ENCODE measurements around the gene ATOH7. TPM values are rescaled to one million over a fixed set of nuclear protein-coding genes. Genes with fewer than 3 reads are reported as not detected.
A peak's percentile ranks its signal among the peaks of the same experiment; 100 is the strongest.

Gene ATOH7
- polyA plus RNA-seq, 3 donors, result not detected

- peak overlapping the region; percentile 83 to 91 for H3K4me3 Mint-ChIP-seq
- Histone ChIP-seq H4K20me1 (ENCODE audit: insufficient read depth, low read length) (no peaks in the 10 kb centered on the region), H3K4me2 (replicated peaks; ENCODE audit: extremely low read depth, low read length, poor library complexity, severe bottlenecking) (peak overlapping the region; percentile 92), H3K4me1 (ENCODE audit: control insufficient read depth in 1 of 2, insufficient read depth in 2 of 2, low read length in 2 of 2) (peaks cover 10 to 13% of the 10 kb centered on the region in 2 donors), H3K27ac (ENCODE audit: low read depth in 1 of 2, low read length in 2 of 2) (no peak overlapping the region), H2AFZ (ENCODE audit: insufficient read depth, low read depth, low read length, poor library complexity, severe bottlenecking) (peak overlapping the region; percentile 93), H3K36me3 (replicated peaks in 1 of 2; ENCODE audit: control insufficient read depth in 1 of 2, insufficient read depth in 2 of 2, low read length in 2 of 2) (no peaks in the 10 kb centered on the region), H3K9ac (ENCODE audit: insufficient read depth, low read length, poor library complexity, severe bottlenecking) (peak overlapping the region; percentile 59), H3K79me2 (ENCODE audit: insufficient read depth, low read length) (no peaks in the 10 kb centered on the region), H3K9me3 (replicated peaks in 1 of 2; ENCODE audit: control insufficient read depth in 1 of 2, insufficient read depth in 1 of 2, low read length in 2 of 2) (no peaks in the 10 kb centered on the region), H3K27me3 (ENCODE audit: control insufficient read depth in 2 of 2, insufficient read depth in 2 of 2, low read length in 2 of 2) (peaks cover 23 to 45% of the 10 kb centered on the region in 2 donors), H3K4me3 (replicated peaks in 1 of 3; ENCODE audit: low read depth in 2 of 3, low read length in 3 of 3) (peak overlapping the region; percentile 52 to 81 (median 58))
- DNase-seq, result peak; percentile 5 to 44 (median 14)
- under 1% methylated on average over 76 of the region's 81 CpGs for WGBS (ENCODE audit: insufficient coverage)
- peaks cover 0 to 3% of the 10 kb centered on the region in 2 donors for H3K36me3 Mint-ChIP-seq
- H3K4me1 Mint-ChIP-seq, result peaks cover 12% of the 10 kb centered on the region
- TF ChIP-seq, protein P1, sequence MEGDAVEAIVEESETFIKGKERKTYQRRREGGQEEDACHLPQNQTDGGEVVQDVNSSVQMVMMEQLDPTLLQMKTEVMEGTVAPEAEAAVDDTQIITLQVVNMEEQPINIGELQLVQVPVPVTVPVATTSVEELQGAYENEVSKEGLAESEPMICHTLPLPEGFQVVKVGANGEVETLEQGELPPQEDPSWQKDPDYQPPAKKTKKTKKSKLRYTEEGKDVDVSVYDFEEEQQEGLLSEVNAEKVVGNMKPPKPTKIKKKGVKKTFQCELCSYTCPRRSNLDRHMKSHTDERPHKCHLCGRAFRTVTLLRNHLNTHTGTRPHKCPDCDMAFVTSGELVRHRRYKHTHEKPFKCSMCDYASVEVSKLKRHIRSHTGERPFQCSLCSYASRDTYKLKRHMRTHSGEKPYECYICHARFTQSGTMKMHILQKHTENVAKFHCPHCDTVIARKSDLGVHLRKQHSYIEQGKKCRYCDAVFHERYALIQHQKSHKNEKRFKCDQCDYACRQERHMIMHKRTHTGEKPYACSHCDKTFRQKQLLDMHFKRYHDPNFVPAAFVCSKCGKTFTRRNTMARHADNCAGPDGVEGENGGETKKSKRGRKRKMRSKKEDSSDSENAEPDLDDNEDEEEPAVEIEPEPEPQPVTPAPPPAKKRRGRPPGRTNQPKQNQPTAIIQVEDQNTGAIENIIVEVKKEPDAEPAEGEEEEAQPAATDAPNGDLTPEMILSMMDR (IDR thresholded peaks at IDR 0.05), result no peak
- H3K9me3 Mint-ChIP-seq, result peaks cover 0 to 6% (median 2%) of the 10 kb centered on the region in 7 donors
- no peak overlapping the region for H3K27ac Mint-ChIP-seq
- intact Hi-C loops (cut with micrococcal nuclease), result no loop called here
- peaks cover 37 to 59% (median 43%) of the 10 kb centered on the region in 3 donors for H3K27me3 Mint-ChIP-seq (ENCODE audit: low read depth in 3 of 3)
These were observed 652 bp downstream of the ATOH7 start for GRCh38 chr10:68231106-68231816.

GRCh38 chr10:68230268-68230667, 1.6 kb downstream of the ATOH7 start:
- H3K27me3 Mint-ChIP-seq (ENCODE audit: low read depth in 3 of 3), result peaks cover 37 to 59% (median 45%) of the 10 kb centered on the region in 3 donors

More at GRCh38 chr10:68230268-68230667, 1.6 kb downstream of the ATOH7 start:
- H3K27me3 ChIP-seq (ENCODE audit: control insufficient read depth in 2 of 2, insufficient read depth in 2 of 2, low read length in 2 of 2), result peaks cover 23 to 45% of the 10 kb centered on the region in 2 donors
- H3K9me3 Mint-ChIP-seq, result peaks cover 0 to 6% (median 2%) of the 10 kb centered on the region in 7 donors
- no peaks in the 10 kb centered on the region for H3K36me3 ChIP-seq (replicated peaks in 1 of 2; ENCODE audit: control insufficient read depth in 1 of 2, insufficient read depth in 2 of 2, low read length in 2 of 2)
- H3K27ac ChIP-seq (ENCODE audit: low read depth in 1 of 2, low read length in 2 of 2), result no peak overlapping the region
- peaks cover 12% of the 10 kb centered on the region for H3K4me1 Mint-ChIP-seq
- no peak overlapping the region for H3K27ac Mint-ChIP-seq
- TF ChIP-seq, protein P1 (IDR thresholded peaks at IDR 0.05), result no peak
- no peak overlapping the region for H3K4me2 ChIP-seq (replicated peaks; ENCODE audit: extremely low read depth, low read length, poor library complexity, severe bottlenecking)
- no peak overlapping the region for H3K4me3 ChIP-seq (replicated peaks in 1 of 3; ENCODE audit: low read depth in 2 of 3, low read length in 3 of 3)
- H4K20me1 ChIP-seq (ENCODE audit: insufficient read depth, low read length), result no peaks in the 10 kb centered on the region
- H3K4me1 ChIP-seq (ENCODE audit: control insufficient read depth in 1 of 2, insufficient read depth in 2 of 2, low read length in 2 of 2), result peaks cover 10 to 13% of the 10 kb centered on the region in 2 donors
- H2AFZ ChIP-seq (ENCODE audit: insufficient read depth, low read depth, low read length, poor library complexity, severe bottlenecking), result no peak overlapping the region
- WGBS (ENCODE audit: insufficient coverage), result no CpG with 5 or more reads among the region's 5 CpGs
- no peaks in the 10 kb centered on the region for H3K9me3 ChIP-seq (replicated peaks in 1 of 2; ENCODE audit: control insufficient read depth in 1 of 2, insufficient read depth in 1 of 2, low read length in 2 of 2)
- intact Hi-C loops (cut with micrococcal nuclease), result no loop called here
- no peak for DNase-seq
- H3K4me3 Mint-ChIP-seq, result no peak overlapping the region
- H3K9ac ChIP-seq (ENCODE audit: insufficient read depth, low read length, poor library complexity, severe bottlenecking), result no peak overlapping the region
- H3K36me3 Mint-ChIP-seq, result peaks cover 0 to 3% of the 10 kb centered on the region in 2 donors
- H3K79me2 ChIP-seq (ENCODE audit: insufficient read depth, low read length), result no peaks in the 10 kb centered on the region

All from CD14-positive monocyte (primary cell).